ENCODE measurements around the gene UAP1L1. TPM values are rescaled to one million over a fixed set of nuclear protein-coding genes. Genes with fewer than 3 reads are reported as not detected.

Gene UAP1L1
- total RNA-seq, 2 experiments from 2014 or later: 6.5 to 6.8 TPM

GRCh38 chr9:137087409-137087925 lies 10.2 kb downstream of the UAP1L1 start:
- H3K4me1 ChIP-seq (ENCODE audit: insufficient read depth, low read length): peaks cover 22% of the 10 kb centered on the region
- Mint-ChIP-seq H3K4me3 (peak overlapping the region; percentile 88), H3K36me3 (ENCODE audit: low read depth) (peaks cover 53% of the 10 kb centered on the region), H3K27me3 (no peaks in the 10 kb centered on the region), H3K4me1 (ENCODE audit: low read depth) (peaks cover 32% of the 10 kb centered on the region), H3K9me3 (no peaks in the 10 kb centered on the region), H3K27ac (peak overlapping the region; percentile 89)
- no peaks in the 10 kb centered on the region for H3K27me3 ChIP-seq (ENCODE audit: control insufficient read depth in 1 of 2, insufficient read depth in 2 of 2, low read length in 2 of 2)
- ChIA-PET CTCF (interaction anchor here (0.9 to 2.0 kb wide), 11 partner anchors 8 to 359 kb away, joined by 3 to 20 read pairs (median 5); partner anchors contain the start of genes AJM1, NRARP, SAPCD2 and UAP1L1), POLR2A (interaction anchor here (0.8 to 4.2 kb wide), 21 partner anchors 8 to 335 kb away, joined by 3 to 89 read pairs (median 8); partner anchors contain the start of genes ANAPC2, EXD3, FUT7 and NELFB)
- no peak for ATAC-seq (ENCODE audit: poor library complexity)
- peak in 1 of 14 experiments; percentile 21 for DNase-seq
- H3K4me3 ChIP-seq (ENCODE audit: low read length): peak overlapping the region; percentile 71
- no peaks in the 10 kb centered on the region for H3K9me3 ChIP-seq (ENCODE audit: control insufficient read depth in 1 of 2, insufficient read depth in 1 of 2, low read length in 2 of 2)
- peak overlapping the region; percentile 79 to 90 for H3K27ac ChIP-seq (ENCODE audit: low read depth in 1 of 2, low read length in 2 of 2)
- TF ChIP-seq CTCF (IDR thresholded peaks at IDR 0.05): no peak
- peaks cover 27% of the 10 kb centered on the region for H3K36me3 ChIP-seq (ENCODE audit: insufficient read depth, low read length)
- intact Hi-C loops (cut with DNase I, micrococcal nuclease): loop anchor here (1.0 to 5.0 kb wide), 4 partner anchors 17 to 605 kb away; partner anchors contain the start of genes DPP7 (in 1 of the 2), SAPCD2 (in 1 of the 2) and SEC16A (in 1 of the 2)

- H3K9me3 Mint-ChIP-seq: no peaks in the 10 kb centered on the region
- Histone ChIP-seq H3K36me3 (ENCODE audit: insufficient read depth, low read length) (peaks cover 30% of the 10 kb centered on the region), H3K27ac (ENCODE audit: low read depth in 1 of 2, low read length in 2 of 2) (no peak overlapping the region), H3K4me3 (ENCODE audit: low read length) (no peak overlapping the region), H3K9me3 (ENCODE audit: control insufficient read depth in 1 of 2, insufficient read depth in 1 of 2, low read length in 2 of 2) (no peaks in the 10 kb centered on the region), H3K4me1 (ENCODE audit: insufficient read depth, low read length) (peaks cover 22% of the 10 kb centered on the region), H3K27me3 (ENCODE audit: control insufficient read depth in 1 of 2, insufficient read depth in 2 of 2, low read length in 2 of 2) (no peaks in the 10 kb centered on the region)
- H3K36me3 Mint-ChIP-seq (ENCODE audit: low read depth): peaks cover 59% of the 10 kb centered on the region
- POLR2A ChIA-PET: interaction anchor here (3.7 to 4.2 kb wide), 2 partner anchors 42 to 153 kb away, joined by 28 to 32 read pairs; partner anchors contain the start of gene TUBB4B
- ATAC-seq (ENCODE audit: poor library complexity) (no peak), DNase-seq (no peak)
- intact Hi-C loops (cut with DNase I, micrococcal nuclease): loop anchor here (5.0 kb wide), 2 partner anchors 39 to 606 kb away; partner anchors contain the start of gene SEC16A (in 1 of the 2)
- no peak for TF ChIP-seq CTCF (IDR thresholded peaks at IDR 0.05)
- peak overlapping the region; percentile 88 for H3K4me3 Mint-ChIP-seq
- CTCF ChIA-PET: interaction anchor here (1.4 to 1.5 kb wide), 2 partner anchors 20 to 246 kb away, joined by 3 to 6 read pairs; partner anchors contain the start of gene AJM1
- no peaks in the 10 kb centered on the region for H3K27me3 Mint-ChIP-seq
- peak overlapping the region; percentile 89 for H3K27ac Mint-ChIP-seq
- H3K4me1 Mint-ChIP-seq (ENCODE audit: low read depth): peaks cover 36% of the 10 kb centered on the region
Observed at GRCh38 chr9:137088121-137088520, 10.8 kb downstream of the UAP1L1 start.

GRCh38 chr9:137089232-137089947 lies 12.1 kb downstream of the UAP1L1 start:
- Mint-ChIP-seq H3K27me3 (no peaks in the 10 kb centered on the region), H3K4me3 (no peak overlapping the region), H3K36me3 (ENCODE audit: low read depth) (peaks cover 64% of the 10 kb centered on the region), H3K4me1 (ENCODE audit: low read depth) (peaks cover 36% of the 10 kb centered on the region), H3K9me3 (no peaks in the 10 kb centered on the region), H3K27ac (peak overlapping the region; percentile 42)
- no peak for DNase-seq
- H3K4me3 ChIP-seq (ENCODE audit: low read length): no peak overlapping the region
- CTCF ChIA-PET: interaction anchor here (0.8 kb wide), 1 partner anchor 60 kb away, joined by 4 read pairs; no protein-coding TSS in a partner anchor
- H3K9me3 ChIP-seq (ENCODE audit: control insufficient read depth in 1 of 2, insufficient read depth in 1 of 2, low read length in 2 of 2): no peaks in the 10 kb centered on the region
- H3K4me1 ChIP-seq (ENCODE audit: insufficient read depth, low read length): peaks cover 22% of the 10 kb centered on the region
- ATAC-seq (ENCODE audit: poor library complexity): no peak
- no peak overlapping the region for H3K27ac ChIP-seq (ENCODE audit: low read depth in 1 of 2, low read length in 2 of 2)
- intact Hi-C loops (cut with DNase I, micrococcal nuclease): loop anchor here (5.0 kb wide), 2 partner anchors 38 to 607 kb away; partner anchors contain the start of gene SEC16A (in 1 of the 2)
- POLR2A ChIA-PET: interaction anchor here (3.7 to 4.2 kb wide), 2 partner anchors 41 to 151 kb away, joined by 28 to 32 read pairs; partner anchors contain the start of gene TUBB4B
- no peak for TF ChIP-seq CTCF (IDR thresholded peaks at IDR 0.05)
- no peaks in the 10 kb centered on the region for H3K27me3 ChIP-seq (ENCODE audit: control insufficient read depth in 1 of 2, insufficient read depth in 2 of 2, low read length in 2 of 2)
- H3K36me3 ChIP-seq (ENCODE audit: insufficient read depth, low read length): peaks cover 30% of the 10 kb centered on the region

Data from CD4-positive, alpha-beta T cell (primary cell).